ENCODE measurements around the gene CALY.

CALY gene

DNA sequence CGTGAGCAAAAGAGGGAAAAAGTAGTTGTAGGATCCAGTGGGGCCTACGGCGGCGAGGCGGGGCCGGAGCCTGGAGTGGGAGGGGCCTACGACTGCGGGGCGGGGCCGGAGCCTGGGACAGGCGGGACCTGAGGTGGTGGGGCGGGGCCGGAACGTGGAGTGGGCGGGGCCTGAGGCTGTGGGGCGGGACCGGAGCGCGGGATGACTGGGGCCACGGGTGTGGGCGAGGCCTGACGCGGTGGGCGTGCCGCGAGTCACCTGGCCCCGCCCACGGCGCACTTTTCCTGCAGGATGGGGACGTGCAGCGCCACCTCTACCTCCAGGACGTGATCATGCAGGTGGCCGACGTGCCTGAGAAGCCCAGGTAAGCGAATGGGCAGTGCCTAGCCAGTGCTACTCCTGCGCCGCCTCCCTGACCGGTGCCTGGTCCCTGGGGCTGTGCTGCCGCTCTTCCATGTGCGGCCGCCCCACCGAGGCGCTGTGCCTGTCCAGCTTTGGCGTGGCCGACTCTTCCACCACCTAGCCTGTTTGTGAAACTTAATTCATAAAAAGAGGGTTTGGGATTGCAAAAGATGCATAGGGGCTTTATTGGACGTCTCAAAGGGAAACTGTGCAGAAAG, 27.5 kb downstream of the CALY start:
- Histone ChIP-seq H3K36me3 (ENCODE audit: insufficient read depth, low read length) (peaks cover 3% of the 10 kb centered on the region; the same call in 1 of the 2 replicates), H3K79me2 (ENCODE audit: control insufficient read depth, insufficient read depth, low read length, unreplicated experiment) (peaks cover 29% of the 10 kb centered on the region), H3K27me3 (ENCODE audit: insufficient read depth, low read length) (no peaks in the 10 kb centered on the region), H2AFZ (ENCODE audit: low read length, unreplicated experiment) (peak overlapping the region; percentile 65), H3K4me1 (ENCODE audit: control insufficient read depth, insufficient read depth, low read length, unreplicated experiment) (peaks cover 6% of the 10 kb centered on the region), H3K4me3 (ENCODE audit: low read depth, low read length) (peak overlapping the region; percentile 91), H3K27ac (ENCODE audit: low read depth, low read length) (peak overlapping the region; percentile 89)

DNA sequence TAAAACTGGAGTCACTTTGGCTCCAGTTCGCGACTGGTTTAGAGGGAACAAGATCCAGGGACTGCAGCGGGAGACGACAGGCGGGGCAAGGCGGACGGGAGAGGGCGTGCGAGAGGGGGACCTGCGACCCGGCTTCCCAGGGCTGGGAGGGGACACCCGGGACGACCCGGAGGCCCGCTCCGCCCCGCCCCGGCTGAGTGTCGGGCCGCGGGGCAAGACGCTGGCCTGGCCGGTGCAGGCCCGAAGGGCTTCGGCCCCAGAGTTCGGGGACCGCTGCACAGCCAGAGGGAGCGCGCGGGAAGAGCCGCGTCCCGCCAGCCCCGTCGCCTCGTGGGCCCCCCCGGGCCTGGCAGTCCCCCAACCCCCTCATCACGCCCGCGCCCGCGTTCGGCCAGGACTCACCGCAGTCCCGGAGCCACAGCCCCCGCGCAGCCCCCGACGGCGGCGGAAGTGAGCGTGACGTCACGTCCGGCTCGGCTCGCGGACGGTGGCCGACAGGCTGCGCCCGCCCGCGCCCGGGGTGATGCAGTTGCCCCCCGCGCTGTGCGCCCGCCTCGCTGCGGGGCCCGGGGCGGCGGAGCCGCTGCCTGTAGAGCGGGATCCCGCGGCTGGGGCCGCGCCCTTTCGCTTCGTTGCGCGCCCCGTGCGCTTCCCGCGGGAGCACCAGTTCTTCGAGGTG, 28.1 kb downstream of the CALY start, which contains the start of the genes TUBGCP2 and ZNF511:
TSS of gene TUBGCP2 (minus strand) at position 452 of the 679 bp plus-strand sequence. CDS start 5,931 bp downstream, outside the sequence.
TSS of gene ZNF511 (plus strand) at position 494 of the 679 bp plus-strand sequence. CDS start at position 524, 30 bp downstream.
- H3K4me1 ChIP-seq (ENCODE audit: control insufficient read depth, insufficient read depth, low read length, unreplicated experiment) = peaks cover 6% of the 10 kb centered on the region
- no peaks in the 10 kb centered on the region for H3K27me3 ChIP-seq (ENCODE audit: insufficient read depth, low read length)
- peaks cover 3% of the 10 kb centered on the region; the same call in 1 of the 2 replicates for H3K36me3 ChIP-seq (ENCODE audit: insufficient read depth, low read length)
- peaks cover 35% of the 10 kb centered on the region for H3K79me2 ChIP-seq (ENCODE audit: control insufficient read depth, insufficient read depth, low read length, unreplicated experiment)
- H3K4me3 ChIP-seq (ENCODE audit: low read depth, low read length) = peak within 1 kb of the TSS; percentile 91
- H3K27ac ChIP-seq (ENCODE audit: low read depth, low read length) = peak within 1 kb of the TSS; percentile 89
- H2AFZ ChIP-seq (ENCODE audit: low read length, unreplicated experiment) = peak within 1 kb of the TSS; percentile 65

DNA sequence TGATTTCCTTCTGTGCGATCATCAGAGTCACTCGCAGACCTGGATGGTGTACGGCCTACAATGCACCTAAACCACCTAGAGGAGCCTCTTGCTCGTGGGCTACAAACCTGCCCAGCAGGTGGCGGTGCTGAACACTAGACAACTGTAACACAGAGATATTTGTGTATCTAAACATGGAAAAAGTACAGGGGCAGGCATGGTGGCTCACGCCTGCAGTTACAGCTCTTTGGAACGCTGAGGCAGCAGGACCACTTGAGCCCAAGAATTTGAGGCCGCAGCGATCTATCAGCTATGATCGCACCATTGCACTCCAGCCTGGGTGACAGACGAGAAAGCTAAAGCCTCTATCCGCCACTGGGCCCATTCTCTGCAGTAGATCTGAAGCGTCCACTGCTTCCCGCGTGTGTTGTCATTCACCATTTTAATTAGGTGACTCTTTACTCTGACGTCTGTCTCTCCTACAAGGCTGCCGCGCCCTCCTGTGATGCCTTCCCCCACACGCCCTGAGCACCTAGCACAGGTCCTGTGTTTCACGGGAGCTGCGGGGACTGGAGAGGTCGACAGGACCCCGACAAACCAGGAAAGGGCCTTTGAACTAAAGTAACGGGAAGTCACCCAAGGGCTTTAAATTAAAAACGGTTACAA, 28.8 kb downstream of the CALY start:
- H2AFZ ChIP-seq (ENCODE audit: low read length, unreplicated experiment) = peak overlapping the region; percentile 65

DNA sequence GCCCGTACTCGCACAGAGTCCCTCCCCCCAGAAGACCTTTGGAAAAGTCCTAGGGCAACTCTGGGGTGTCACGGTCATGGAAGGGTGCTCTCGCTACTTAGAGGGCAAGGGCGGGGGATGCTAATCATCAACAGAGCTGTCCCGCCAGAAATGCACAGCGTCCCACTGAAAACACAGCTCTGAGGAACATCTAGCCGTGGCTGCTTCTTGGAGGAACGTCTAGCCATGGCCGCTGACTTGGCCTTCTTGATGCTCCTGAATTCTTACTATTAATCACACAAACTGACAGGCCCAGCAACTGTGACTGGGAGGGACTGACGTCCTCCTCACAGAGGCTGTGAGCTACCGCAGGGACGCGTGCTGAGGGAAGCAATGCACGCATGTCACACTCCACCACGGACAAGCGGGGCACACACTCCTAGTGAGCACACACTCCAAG, 29.7 kb downstream of the CALY start:
- Histone ChIP-seq H3K79me2 (ENCODE audit: control insufficient read depth, insufficient read depth, low read length, unreplicated experiment) (peaks cover 45% of the 10 kb centered on the region), H2AFZ (ENCODE audit: low read length, unreplicated experiment) (no peak overlapping the region), H3K4me3 (ENCODE audit: low read depth, low read length) (peak overlapping the region; percentile 91; the same call in 1 of the 2 replicates), H3K4me1 (ENCODE audit: control insufficient read depth, insufficient read depth, low read length, unreplicated experiment) (peaks cover 6% of the 10 kb centered on the region), H3K27me3 (ENCODE audit: insufficient read depth, low read length) (no peaks in the 10 kb centered on the region), H3K27ac (ENCODE audit: low read depth, low read length) (no peak overlapping the region), H3K36me3 (ENCODE audit: insufficient read depth, low read length) (peaks cover 3% of the 10 kb centered on the region; the same call in 1 of the 2 replicates)

More for the DNA sequence above, 28.8 kb downstream of the CALY start:
- Histone ChIP-seq H3K4me1 (ENCODE audit: control insufficient read depth, insufficient read depth, low read length, unreplicated experiment) (peaks cover 6% of the 10 kb centered on the region), H3K27me3 (ENCODE audit: insufficient read depth, low read length) (no peaks in the 10 kb centered on the region), H3K27ac (ENCODE audit: low read depth, low read length) (peak overlapping the region; percentile 89), H3K4me3 (ENCODE audit: low read depth, low read length) (peak overlapping the region; percentile 91), H3K79me2 (ENCODE audit: control insufficient read depth, insufficient read depth, low read length, unreplicated experiment) (peaks cover 42% of the 10 kb centered on the region), H3K36me3 (ENCODE audit: insufficient read depth, low read length) (peaks cover 3% of the 10 kb centered on the region; the same call in 1 of the 2 replicates)

DNA sequence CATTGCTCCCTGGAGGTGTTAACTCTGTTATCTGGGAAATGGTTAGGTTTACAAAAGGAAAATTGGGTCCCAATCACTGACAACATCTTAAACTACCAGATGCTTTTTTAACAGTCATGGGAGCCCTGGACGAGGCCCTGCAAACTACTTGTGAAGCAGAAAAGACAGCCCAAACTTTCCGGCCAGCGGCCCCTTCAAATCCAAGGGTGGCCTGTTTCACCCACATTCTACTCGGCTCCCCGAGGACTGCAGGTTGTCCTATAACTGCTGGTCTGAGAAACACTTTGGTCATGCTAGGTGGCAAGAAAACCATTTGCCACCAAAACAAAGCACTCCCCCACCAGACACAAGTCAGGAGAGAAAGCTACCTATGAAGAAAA, 30.6 kb downstream of the CALY start:
- Histone ChIP-seq H2AFZ (ENCODE audit: low read length, unreplicated experiment) (no peak overlapping the region), H3K79me2 (ENCODE audit: control insufficient read depth, insufficient read depth, low read length, unreplicated experiment) (peaks cover 45% of the 10 kb centered on the region), H3K27me3 (ENCODE audit: insufficient read depth, low read length) (no peaks in the 10 kb centered on the region), H3K4me3 (ENCODE audit: low read depth, low read length) (no peak overlapping the region), H3K36me3 (ENCODE audit: insufficient read depth, low read length) (peaks cover 3% of the 10 kb centered on the region; the same call in 1 of the 2 replicates), H3K27ac (ENCODE audit: low read depth, low read length) (no peak overlapping the region), H3K4me1 (ENCODE audit: control insufficient read depth, insufficient read depth, low read length, unreplicated experiment) (peaks cover 6% of the 10 kb centered on the region)

DNA sequence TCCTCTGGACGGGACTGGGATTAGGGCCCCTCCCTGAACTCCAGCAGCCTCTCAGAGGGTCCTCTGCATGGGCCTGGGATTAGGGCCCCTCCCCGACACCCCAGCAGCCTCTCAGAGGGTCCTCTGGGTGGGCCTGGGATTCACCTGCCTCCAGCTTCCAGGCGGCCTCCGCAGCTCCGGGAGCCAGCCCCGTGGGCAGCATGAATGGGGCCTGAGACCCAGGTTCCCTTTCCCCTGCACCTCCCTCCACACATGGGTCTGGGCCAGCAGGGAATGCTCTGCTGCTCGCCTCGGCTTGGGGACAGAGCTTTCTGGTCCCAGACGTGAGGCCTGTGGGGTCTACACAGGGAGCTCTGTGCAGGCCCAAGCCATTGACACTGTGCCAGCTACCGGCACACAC, 33.5 kb downstream of the CALY start:
- Histone ChIP-seq H3K27ac (ENCODE audit: low read depth, low read length) (no peak overlapping the region), H3K4me1 (ENCODE audit: control insufficient read depth, insufficient read depth, low read length, unreplicated experiment) (peaks cover 6% of the 10 kb centered on the region), H3K36me3 (ENCODE audit: insufficient read depth, low read length) (peaks cover 15% of the 10 kb centered on the region; the same call in 1 of the 2 replicates), H3K4me3 (ENCODE audit: low read depth, low read length) (no peak overlapping the region), H3K79me2 (ENCODE audit: control insufficient read depth, insufficient read depth, low read length, unreplicated experiment) (peaks cover 43% of the 10 kb centered on the region), H2AFZ (ENCODE audit: low read length, unreplicated experiment) (no peak overlapping the region), H3K27me3 (ENCODE audit: insufficient read depth, low read length) (no peaks in the 10 kb centered on the region)

DNA sequence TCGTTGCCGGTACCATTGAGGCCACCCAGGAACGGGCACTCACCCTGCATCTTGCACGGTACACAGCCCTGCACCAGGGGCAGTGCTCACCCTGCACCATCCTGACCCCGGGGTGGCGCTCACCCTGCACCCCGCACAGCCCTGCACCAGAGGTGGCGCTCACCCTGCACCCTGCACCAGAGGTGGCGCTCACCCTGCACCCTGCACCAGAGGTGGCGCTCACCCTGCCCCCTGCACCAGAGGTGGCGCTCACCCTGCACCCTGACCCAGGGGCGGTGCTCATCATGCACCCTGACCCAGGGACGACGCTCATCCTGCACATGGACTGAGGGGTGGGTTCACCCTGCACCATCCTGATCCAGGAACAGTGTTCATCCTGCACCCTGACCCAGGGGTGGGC, 34.5 kb downstream of the CALY start:
- Histone ChIP-seq H3K36me3 (ENCODE audit: insufficient read depth, low read length) (peaks cover 22% of the 10 kb centered on the region; the same call in 1 of the 2 replicates), H3K4me1 (ENCODE audit: control insufficient read depth, insufficient read depth, low read length, unreplicated experiment) (peaks cover 2% of the 10 kb centered on the region), H3K27ac (ENCODE audit: low read depth, low read length) (no peak overlapping the region), H3K79me2 (ENCODE audit: control insufficient read depth, insufficient read depth, low read length, unreplicated experiment) (peaks cover 34% of the 10 kb centered on the region), H3K4me3 (ENCODE audit: low read depth, low read length) (no peak overlapping the region), H3K27me3 (ENCODE audit: insufficient read depth, low read length) (no peaks in the 10 kb centered on the region), H2AFZ (ENCODE audit: low read length, unreplicated experiment) (no peak overlapping the region)

DNA sequence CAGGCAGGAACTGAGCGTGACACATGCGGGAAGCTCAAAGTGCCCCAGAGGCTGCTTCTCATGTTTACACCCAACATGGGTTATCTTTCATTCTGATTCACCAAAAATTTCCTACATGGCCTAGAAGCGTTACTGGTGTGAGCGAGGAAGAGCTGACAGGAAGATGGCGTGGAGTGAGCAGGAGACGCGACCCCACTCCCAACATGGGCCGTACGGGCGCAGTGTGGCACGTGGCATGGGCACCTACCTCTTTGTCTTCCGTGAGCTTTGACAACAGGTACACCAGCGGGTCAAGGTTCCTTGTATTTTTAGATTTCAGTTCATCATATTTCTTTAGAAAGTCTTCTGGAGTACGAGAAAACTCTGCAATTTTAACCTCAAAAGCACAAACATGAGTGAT, 37.0 kb downstream of the CALY start:
- peaks cover 27% of the 10 kb centered on the region; the same call in 1 of the 2 replicates for H3K36me3 ChIP-seq (ENCODE audit: insufficient read depth, low read length)
- no peak overlapping the region for H3K27ac ChIP-seq (ENCODE audit: low read depth, low read length)

DNA sequence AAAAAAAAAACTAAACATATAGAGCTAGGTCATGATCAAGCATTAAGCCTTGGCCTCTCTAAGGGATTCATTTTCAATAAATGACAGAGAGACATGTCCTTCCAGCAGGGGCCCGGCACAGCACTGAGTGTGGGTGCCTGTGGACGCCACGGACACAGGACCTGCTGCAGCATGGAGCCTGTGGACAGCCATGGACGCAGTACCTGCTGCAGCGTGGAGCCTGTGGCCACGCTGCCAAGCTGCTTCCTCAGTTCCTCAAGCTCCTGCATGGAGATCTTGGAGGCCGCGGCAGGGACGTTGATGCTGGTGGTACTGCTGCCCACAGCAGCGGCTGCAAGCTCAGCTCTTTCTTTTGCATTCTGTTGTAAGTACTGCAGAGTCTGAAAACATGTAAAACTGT, 37.5 kb downstream of the CALY start:
- Histone ChIP-seq H3K4me3 (ENCODE audit: low read depth, low read length) (no peak overlapping the region), H3K36me3 (ENCODE audit: insufficient read depth, low read length) (peaks cover 27% of the 10 kb centered on the region; the same call in 1 of the 2 replicates), H3K27ac (ENCODE audit: low read depth, low read length) (no peak overlapping the region), H2AFZ (ENCODE audit: low read length, unreplicated experiment) (no peak overlapping the region), H3K79me2 (ENCODE audit: control insufficient read depth, insufficient read depth, low read length, unreplicated experiment) (peaks cover 17% of the 10 kb centered on the region), H3K27me3 (ENCODE audit: insufficient read depth, low read length) (no peaks in the 10 kb centered on the region), H3K4me1 (ENCODE audit: control insufficient read depth, insufficient read depth, low read length, unreplicated experiment) (peaks cover 4% of the 10 kb centered on the region)

More for the DNA sequence above, 37.0 kb downstream of the CALY start:
- no peak overlapping the region for H3K4me3 ChIP-seq (ENCODE audit: low read depth, low read length)
- no peaks in the 10 kb centered on the region for H3K27me3 ChIP-seq (ENCODE audit: insufficient read depth, low read length)
- H3K79me2 ChIP-seq (ENCODE audit: control insufficient read depth, insufficient read depth, low read length, unreplicated experiment) = peaks cover 18% of the 10 kb centered on the region
- no peaks in the 10 kb centered on the region for H3K4me1 ChIP-seq (ENCODE audit: control insufficient read depth, insufficient read depth, low read length, unreplicated experiment)
- no peak overlapping the region for H2AFZ ChIP-seq (ENCODE audit: low read length, unreplicated experiment)

DNA sequence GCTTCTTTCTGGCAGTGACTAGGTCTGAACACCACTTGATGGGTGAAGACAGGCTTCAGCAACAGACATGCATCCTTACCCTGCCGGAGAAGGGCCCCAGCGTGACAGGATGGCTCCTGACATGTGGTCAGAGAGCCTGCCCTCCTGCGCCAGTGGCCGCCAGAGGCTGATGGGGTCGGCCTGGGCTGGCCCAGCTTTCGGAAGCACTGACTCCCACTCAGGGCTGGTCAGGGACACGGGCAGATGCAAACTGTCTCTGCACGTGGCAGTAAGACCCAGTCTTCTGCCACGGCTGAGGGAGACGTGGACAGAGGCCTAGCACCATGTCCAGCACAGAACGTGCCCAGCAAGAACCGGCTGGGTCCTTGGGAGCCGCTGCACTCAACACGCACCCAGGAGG, 38.2 kb downstream of the CALY start:
- no peak overlapping the region for H3K27ac ChIP-seq (ENCODE audit: low read depth, low read length)
- peaks cover 9% of the 10 kb centered on the region for H3K79me2 ChIP-seq (ENCODE audit: control insufficient read depth, insufficient read depth, low read length, unreplicated experiment)
- H3K4me3 ChIP-seq (ENCODE audit: low read depth, low read length) = no peak overlapping the region
- H3K4me1 ChIP-seq (ENCODE audit: control insufficient read depth, insufficient read depth, low read length, unreplicated experiment) = peaks cover 11% of the 10 kb centered on the region
- no peaks in the 10 kb centered on the region for H3K27me3 ChIP-seq (ENCODE audit: insufficient read depth, low read length)
- H3K36me3 ChIP-seq (ENCODE audit: insufficient read depth, low read length) = peaks cover 27% of the 10 kb centered on the region; the same call in 1 of the 2 replicates
- no peak overlapping the region for H2AFZ ChIP-seq (ENCODE audit: low read length, unreplicated experiment)

Data from ACC112 (cell line).